ENCODE measurements around the gene VPS4B. TPM values are rescaled to one million over a fixed set of nuclear protein-coding genes. Genes with fewer than 3 reads are reported as not detected.

Gene VPS4B
- total and polyA plus RNA-seq, 10 of the 15 experiments (the other 5 are each of a cell fraction or from before 2014, with no cell fraction given) = 21.4 to 37.6 (median 29.8) TPM

GRCh38 chr18:63367053-63367953, 55.0 kb downstream of the VPS4B start, which contains the start of gene KDSR (continued):
- TF ChIP-seq, protein P1, sequence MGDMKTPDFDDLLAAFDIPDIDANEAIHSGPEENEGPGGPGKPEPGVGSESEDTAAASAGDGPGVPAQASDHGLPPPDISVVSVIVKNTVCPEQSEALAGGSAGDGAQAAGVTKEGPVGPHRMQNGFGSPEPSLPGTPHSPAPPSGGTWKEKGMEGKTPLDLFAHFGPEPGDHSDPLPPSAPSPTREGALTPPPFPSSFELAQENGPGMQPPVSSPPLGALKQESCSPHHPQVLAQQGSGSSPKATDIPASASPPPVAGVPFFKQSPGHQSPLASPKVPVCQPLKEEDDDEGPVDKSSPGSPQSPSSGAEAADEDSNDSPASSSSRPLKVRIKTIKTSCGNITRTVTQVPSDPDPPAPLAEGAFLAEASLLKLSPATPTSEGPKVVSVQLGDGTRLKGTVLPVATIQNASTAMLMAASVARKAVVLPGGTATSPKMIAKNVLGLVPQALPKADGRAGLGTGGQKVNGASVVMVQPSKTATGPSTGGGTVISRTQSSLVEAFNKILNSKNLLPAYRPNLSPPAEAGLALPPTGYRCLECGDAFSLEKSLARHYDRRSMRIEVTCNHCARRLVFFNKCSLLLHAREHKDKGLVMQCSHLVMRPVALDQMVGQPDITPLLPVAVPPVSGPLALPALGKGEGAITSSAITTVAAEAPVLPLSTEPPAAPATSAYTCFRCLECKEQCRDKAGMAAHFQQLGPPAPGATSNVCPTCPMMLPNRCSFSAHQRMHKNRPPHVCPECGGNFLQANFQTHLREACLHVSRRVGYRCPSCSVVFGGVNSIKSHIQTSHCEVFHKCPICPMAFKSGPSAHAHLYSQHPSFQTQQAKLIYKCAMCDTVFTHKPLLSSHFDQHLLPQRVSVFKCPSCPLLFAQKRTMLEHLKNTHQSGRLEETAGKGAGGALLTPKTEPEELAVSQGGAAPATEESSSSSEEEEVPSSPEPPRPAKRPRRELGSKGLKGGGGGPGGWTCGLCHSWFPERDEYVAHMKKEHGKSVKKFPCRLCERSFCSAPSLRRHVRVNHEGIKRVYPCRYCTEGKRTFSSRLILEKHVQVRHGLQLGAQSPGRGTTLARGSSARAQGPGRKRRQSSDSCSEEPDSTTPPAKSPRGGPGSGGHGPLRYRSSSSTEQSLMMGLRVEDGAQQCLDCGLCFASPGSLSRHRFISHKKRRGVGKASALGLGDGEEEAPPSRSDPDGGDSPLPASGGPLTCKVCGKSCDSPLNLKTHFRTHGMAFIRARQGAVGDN (IDR thresholded peaks at IDR 0.05) = peak; percentile 76
- TF ChIP-seq CBFB (IDR thresholded peaks at IDR 0.05; ENCODE audit: low read depth) = peak; percentile 67
- peak; percentile 59; the same call in 1 of the 2 replicates for TF ChIP-seq CREM (IDR thresholded peaks at IDR 0.05; ENCODE audit: low read depth)
- TF ChIP-seq RUNX3 (IDR thresholded peaks at IDR 0.05; ENCODE audit: low read length) = peak; percentile 67
- peak; percentile 85 for TF ChIP-seq YY1 (IDR thresholded peaks at IDR 0.05; ENCODE audit: low read depth, low read length)
- peak; percentile 83 for TF ChIP-seq EED (IDR thresholded peaks at IDR 0.05; ENCODE audit: low read depth)
- peak; percentile 61; the same call in 1 of the 3 replicates for TF ChIP-seq POU2F2 (IDR thresholded peaks at IDR 0.05; ENCODE audit: borderline replicate concordance, low read depth, low read length)
- TF ChIP-seq, protein P2, sequence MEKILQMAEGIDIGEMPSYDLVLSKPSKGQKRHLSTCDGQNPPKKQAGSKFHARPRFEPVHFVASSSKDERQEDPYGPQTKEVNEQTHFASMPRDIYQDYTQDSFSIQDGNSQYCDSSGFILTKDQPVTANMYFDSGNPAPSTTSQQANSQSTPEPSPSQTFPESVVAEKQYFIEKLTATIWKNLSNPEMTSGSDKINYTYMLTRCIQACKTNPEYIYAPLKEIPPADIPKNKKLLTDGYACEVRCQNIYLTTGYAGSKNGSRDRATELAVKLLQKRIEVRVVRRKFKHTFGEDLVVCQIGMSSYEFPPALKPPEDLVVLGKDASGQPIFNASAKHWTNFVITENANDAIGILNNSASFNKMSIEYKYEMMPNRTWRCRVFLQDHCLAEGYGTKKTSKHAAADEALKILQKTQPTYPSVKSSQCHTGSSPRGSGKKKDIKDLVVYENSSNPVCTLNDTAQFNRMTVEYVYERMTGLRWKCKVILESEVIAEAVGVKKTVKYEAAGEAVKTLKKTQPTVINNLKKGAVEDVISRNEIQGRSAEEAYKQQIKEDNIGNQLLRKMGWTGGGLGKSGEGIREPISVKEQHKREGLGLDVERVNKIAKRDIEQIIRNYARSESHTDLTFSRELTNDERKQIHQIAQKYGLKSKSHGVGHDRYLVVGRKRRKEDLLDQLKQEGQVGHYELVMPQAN (conservative IDR thresholded peaks at IDR 0.05) = peak; percentile 81; the same call in 1 of the 2 replicates
- peak; percentile 56; the same call in 1 of the 2 replicates for TF ChIP-seq TCF7 (IDR thresholded peaks at IDR 0.05; ENCODE audit: borderline replicate concordance)
- TF ChIP-seq CTCF (IDR thresholded peaks at IDR 0.05 in 2 of 3, conservative IDR thresholded peaks at IDR 0.05 in 1 of 3; ENCODE audit: control insufficient read depth in 2 of 3, extremely low read depth in 1 of 3, insufficient read depth in 1 of 3, low read depth in 3 of 3, low read length in 3 of 3) = no peak
- TF ChIP-seq DPF2 (IDR thresholded peaks at IDR 0.05) = peak; percentile 72; the same call in 1 of the 2 replicates
- peak; percentile 88 for TF ChIP-seq GATAD2B (conservative IDR thresholded peaks at IDR 0.05; ENCODE audit: low read depth)
- peak; percentile 88 for TF ChIP-seq POLR2AphosphoS5 (IDR thresholded peaks at IDR 0.05; ENCODE audit: low read length)
- TF ChIP-seq SRF (IDR thresholded peaks at IDR 0.05; ENCODE audit: low read depth in 2 of 2, low read length in 2 of 2) = peak; percentile 76 to 97
- peak; percentile 57 for TF ChIP-seq NR2F1 (conservative IDR thresholded peaks at IDR 0.05)
- no peak for TF ChIP-seq USF2 (IDR thresholded peaks at IDR 0.05; ENCODE audit: borderline replicate concordance, low read depth, low read length)
- no peak for TF ChIP-seq ZBED1 (IDR thresholded peaks at IDR 0.05; ENCODE audit: borderline replicate concordance)
- no peak for TF ChIP-seq SMARCA5 (IDR thresholded peaks at IDR 0.05)
- TF ChIP-seq, protein P3, sequence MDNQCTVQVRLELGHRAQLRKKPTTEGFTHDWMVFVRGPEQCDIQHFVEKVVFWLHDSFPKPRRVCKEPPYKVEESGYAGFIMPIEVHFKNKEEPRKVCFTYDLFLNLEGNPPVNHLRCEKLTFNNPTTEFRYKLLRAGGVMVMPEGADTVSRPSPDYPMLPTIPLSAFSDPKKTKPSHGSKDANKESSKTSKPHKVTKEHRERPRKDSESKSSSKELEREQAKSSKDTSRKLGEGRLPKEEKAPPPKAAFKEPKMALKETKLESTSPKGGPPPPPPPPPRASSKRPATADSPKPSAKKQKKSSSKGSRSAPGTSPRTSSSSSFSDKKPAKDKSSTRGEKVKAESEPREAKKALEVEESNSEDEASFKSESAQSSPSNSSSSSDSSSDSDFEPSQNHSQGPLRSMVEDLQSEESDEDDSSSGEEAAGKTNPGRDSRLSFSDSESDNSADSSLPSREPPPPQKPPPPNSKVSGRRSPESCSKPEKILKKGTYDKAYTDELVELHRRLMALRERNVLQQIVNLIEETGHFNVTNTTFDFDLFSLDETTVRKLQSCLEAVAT (IDR thresholded peaks at IDR 0.05) = 0 out of 2 replicates have a peak, but pooled peaks have one; percentile 31

Measured in GM12878 (cell line).